Embryonic facial prominence (tissue), 1 donor: ENCODE data around the gene SLC18B1.
A peak's percentile ranks its signal among the peaks of the same experiment; 100 is the strongest.
"Not testable (repeated sequence)": the region's sequence is repeated elsewhere in the genome, so short reads cannot be mapped to it uniquely, and the experiment has no call there.

Experiments used
- DNase-seq: peaks from one replicate; pipeline ENCODE4 v3.0.0-alpha.2; 2016; ENCODE audit errors: extremely low spot score

The SLC18B1 gene

GRCh38 chr6:132798869-132799538, 567 bp upstream of the SLC18B1 start:
- DNase-seq = peak; percentile 45

GRCh38 chr6:132795461-132795860, 3.0 kb downstream of the SLC18B1 start:
- no peak for DNase-seq

- no peak for DNase-seq
These were observed 5.9 kb downstream of the SLC18B1 start for GRCh38 chr6:132792510-132792909.

- no peak for DNase-seq
These were observed 8.0 kb downstream of the SLC18B1 start for GRCh38 chr6:132790450-132790849.

- no peak for DNase-seq
These were observed 9.1 kb downstream of the SLC18B1 start for GRCh38 chr6:132789396-132789776.

GRCh38 chr6:132788658-132789395, 9.6 kb downstream of the SLC18B1 start:
- DNase-seq = no peak

GRCh38 chr6:132785936-132786335, 12.5 kb downstream of the SLC18B1 start:
- DNase-seq = no peak

- no peak for DNase-seq
These were observed 17.6 kb downstream of the SLC18B1 start for GRCh38 chr6:132780770-132781371.

GRCh38 chr6:132777881-132778280, 20.6 kb downstream of the SLC18B1 start:
- DNase-seq = not testable (repeated sequence)

- no peak for DNase-seq
These were observed 30.4 kb downstream of the SLC18B1 start for GRCh38 chr6:132768051-132768517.

GRCh38 chr6:132765560-132765959, 32.9 kb downstream of the SLC18B1 start:
- no peak for DNase-seq

- DNase-seq = no peak
These were observed 34.1 kb downstream of the SLC18B1 start for GRCh38 chr6:132764370-132764769.

- no peak for DNase-seq
These were observed 35.2 kb downstream of the SLC18B1 start for GRCh38 chr6:132763269-132763668.

GRCh38 chr6:132760256-132760655, 38.2 kb downstream of the SLC18B1 start:
- DNase-seq = no peak

GRCh38 chr6:132758689-132759088, 39.7 kb downstream of the SLC18B1 start:
- DNase-seq = no peak

GRCh38 chr6:132752255-132752654, 46.2 kb downstream of the SLC18B1 start:
- DNase-seq = no peak

GRCh38 chr6:132751828-132752227, 46.6 kb downstream of the SLC18B1 start:
- no peak for DNase-seq

- no peak for DNase-seq
These were observed 47.1 kb downstream of the SLC18B1 start for GRCh38 chr6:132751306-132751705.

GRCh38 chr6:132750455-132751248, 47.8 kb downstream of the SLC18B1 start:
- no peak for DNase-seq

GRCh38 chr6:132749111-132749510, 49.3 kb downstream of the SLC18B1 start:
- no peak for DNase-seq

GRCh38 chr6:132748446-132748845, 50.0 kb downstream of the SLC18B1 start:
- DNase-seq = no peak

GRCh38 chr6:132746048-132746447, 52.4 kb downstream of the SLC18B1 start:
- no peak for DNase-seq
